ENCODE results near the gene KATNBL1. TPM values are rescaled to one million over a fixed set of nuclear protein-coding genes. Genes with fewer than 3 reads are reported as not detected.

Gene KATNBL1, protein sequence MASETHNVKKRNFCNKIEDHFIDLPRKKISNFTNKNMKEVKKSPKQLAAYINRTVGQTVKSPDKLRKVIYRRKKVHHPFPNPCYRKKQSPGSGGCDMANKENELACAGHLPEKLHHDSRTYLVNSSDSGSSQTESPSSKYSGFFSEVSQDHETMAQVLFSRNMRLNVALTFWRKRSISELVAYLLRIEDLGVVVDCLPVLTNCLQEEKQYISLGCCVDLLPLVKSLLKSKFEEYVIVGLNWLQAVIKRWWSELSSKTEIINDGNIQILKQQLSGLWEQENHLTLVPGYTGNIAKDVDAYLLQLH
- polyA plus RNA-seq: 10 to 100 TPM in 3 of 4 donors, 1 to 10 TPM in 1; 8.6 to 40.3 (median 13.8) TPM
- long read RNA-seq, donor 1: 0 reads
- long read RNA-seq, donor 2, partial matches to known transcripts: 0 of 4 reads
- long read RNA-seq, donor 2, other reads (novel, unspliced or antisense): 0 of 4 reads
- long read RNA-seq, donor 3, partial matches to known transcripts: 0 of 4 reads
- long read RNA-seq, donor 3, other reads (novel, unspliced or antisense): 0 of 4 reads
- long read RNA-seq, donor 4: 0 reads
- long read RNA-seq, donor 5, partial matches to known transcripts: 0 of 1 reads
- long read RNA-seq, donor 5, other reads (novel, unspliced or antisense): 0 of 1 reads
- long read RNA-seq, donor 6, transcript KATNBL1-201 (10 exons, 2,723 nt): major isoform, 6 of 11 reads
- long read RNA-seq, donor 6, partial matches to known transcripts: 0 of 11 reads
- long read RNA-seq, donor 6, other reads (novel, unspliced or antisense): 0 of 11 reads
- long read RNA-seq, donor 7: 0 reads
- long read RNA-seq, donor 8, partial matches to known transcripts: 0 of 6 reads
- long read RNA-seq, donor 8, other reads (novel, unspliced or antisense): 0 of 6 reads
- long read RNA-seq, donor 9, partial matches to known transcripts: 0 of 2 reads
- long read RNA-seq, donor 9, other reads (novel, unspliced or antisense): 0 of 2 reads
- long read RNA-seq, donor 10, transcript KATNBL1-201 (10 exons, 2,723 nt): major isoform, 11 of 18 reads
- long read RNA-seq, donor 10, partial matches to known transcripts: 0 of 18 reads
- long read RNA-seq, donor 10, other reads (novel, unspliced or antisense): 0 of 18 reads

GRCh38 chr15:34209421-34210282 lies at the start of gene KATNBL1:
Gene KATNBL1 (minus strand): TSS chr15:34210096. CDS start chr15:34163676, 46,420 bp downstream.
- no peaks in the 10 kb centered on the region for H3K9me3 ChIP-seq (ENCODE audit: control insufficient read depth in 2 of 2, insufficient read depth in 1 of 2, low read depth in 1 of 2, low read length in 1 of 2)
- FAIRE-seq: no peak

DNA sequence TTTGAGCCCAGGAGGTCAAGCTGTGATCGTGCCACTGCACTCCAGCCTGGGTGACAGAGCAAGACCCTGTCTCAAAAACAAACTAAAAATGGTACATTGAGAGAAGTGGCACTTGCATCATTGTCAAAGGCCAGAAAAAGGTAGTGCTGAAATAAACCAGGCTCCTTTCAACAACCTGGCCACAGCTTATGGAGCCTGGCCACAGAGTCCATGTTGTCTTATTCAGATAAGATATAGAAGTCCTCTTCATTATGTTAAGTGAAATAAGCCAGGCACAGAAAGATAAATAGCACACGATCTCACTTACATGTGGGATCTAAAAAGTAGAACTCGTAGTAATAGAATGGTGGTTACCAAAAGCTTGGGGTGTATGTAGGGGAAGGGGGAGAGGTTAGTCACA lies 49.7 kb upstream of the KATNBL1 start:
- H3K27me3 ChIP-seq (ENCODE audit: control insufficient read depth in 3 of 3, insufficient read depth in 3 of 3, low read length in 3 of 3): no peaks in the 10 kb centered on the region
- 86 to 94% (median 88%) methylated on average over 3 of the region's 3 CpGs for WGBS, 3 donors

More at GRCh38 chr15:34209421-34210282, at the start of gene KATNBL1:
- 0 to 1% (median 1%) methylated on average over 72 to 81 of the region's 81 CpGs for WGBS, 3 donors
- peak; percentile 97 to 99 for DNase-seq
- Histone ChIP-seq H3K4me1 (ENCODE audit: control insufficient read depth in 3 of 3, insufficient read depth in 2 of 3, low read depth in 1 of 3, low read length in 2 of 3) (peaks cover 2 to 6% (median 4%) of the 10 kb centered on the region in 3 donors), H3K36me3 (ENCODE audit: control insufficient read depth in 3 of 3, insufficient read depth in 2 of 3, low read depth in 1 of 3, low read length in 3 of 3) (peaks cover 0 to 6% (median 0%) of the 10 kb centered on the region in 3 donors), H3K27ac (ENCODE audit: low read depth in 1 of 3, low read length in 2 of 3) (peak within 1 kb of the TSS; percentile 85 to 95 (median 91)), H3K27me3 (ENCODE audit: control insufficient read depth in 3 of 3, insufficient read depth in 3 of 3, low read length in 3 of 3) (peaks cover 0 to 6% (median 0%) of the 10 kb centered on the region in 3 donors), H3K4me3 (ENCODE audit: low read depth in 1 of 3, low read length in 3 of 3) (peak within 1 kb of the TSS; percentile 75 to 99 (median 85))

DNA sequence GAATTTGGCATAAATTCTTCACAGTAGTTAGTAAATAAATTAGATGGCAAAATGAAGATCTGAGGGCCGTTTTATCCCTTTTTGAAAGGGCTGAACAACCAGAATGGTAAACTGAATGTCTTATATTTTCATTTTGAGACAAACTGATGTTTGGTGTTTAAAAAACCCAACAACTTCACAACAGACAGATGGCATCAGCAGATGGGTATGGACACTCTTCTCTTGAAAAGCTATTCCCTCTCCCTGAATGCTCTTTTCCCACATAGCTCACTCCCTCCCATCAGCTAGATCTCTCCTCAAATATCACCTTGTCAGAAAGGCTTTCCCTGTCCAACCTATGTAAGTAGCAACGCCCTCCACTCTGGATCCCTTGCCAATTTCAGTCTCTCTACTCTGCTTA lies 48.3 kb upstream of the KATNBL1 start:
- DNase-seq (no peak), FAIRE-seq (no peak)
- no peaks in the 10 kb centered on the region for H3K4me1 ChIP-seq (ENCODE audit: control insufficient read depth in 3 of 3, insufficient read depth in 2 of 3, low read depth in 1 of 3, low read length in 2 of 3)
- WGBS, 3 donors: 93 to 97% (median 95%) methylated on average over 2 of the region's 2 CpGs
- peaks cover 4 to 23% (median 16%) of the 10 kb centered on the region in 3 donors for H3K36me3 ChIP-seq (ENCODE audit: control insufficient read depth in 3 of 3, insufficient read depth in 2 of 3, low read depth in 1 of 3, low read length in 3 of 3)
- H3K4me3 ChIP-seq (ENCODE audit: low read depth in 1 of 3, low read length in 3 of 3): no peak overlapping the region
- no peaks in the 10 kb centered on the region for H3K9me3 ChIP-seq (ENCODE audit: control insufficient read depth in 2 of 2, insufficient read depth in 1 of 2, low read depth in 1 of 2, low read length in 1 of 2)
- H3K27me3 ChIP-seq (ENCODE audit: control insufficient read depth in 3 of 3, insufficient read depth in 3 of 3, low read length in 3 of 3): no peaks in the 10 kb centered on the region
- no peak overlapping the region for H3K27ac ChIP-seq (ENCODE audit: low read depth in 1 of 3, low read length in 2 of 3)

More for the DNA sequence above, 49.7 kb upstream of the KATNBL1 start:
- FAIRE-seq: no peak
- Histone ChIP-seq H3K4me3 (ENCODE audit: low read depth in 1 of 3, low read length in 3 of 3) (no peak overlapping the region), H3K27ac (ENCODE audit: low read depth in 1 of 3, low read length in 2 of 3) (no peak overlapping the region), H3K36me3 (ENCODE audit: control insufficient read depth in 3 of 3, insufficient read depth in 2 of 3, low read depth in 1 of 3, low read length in 3 of 3) (peaks cover 0 to 17% (median 10%) of the 10 kb centered on the region in 3 donors), H3K4me1 (ENCODE audit: control insufficient read depth in 3 of 3, insufficient read depth in 2 of 3, low read depth in 1 of 3, low read length in 2 of 3) (no peaks in the 10 kb centered on the region), H3K9me3 (ENCODE audit: control insufficient read depth in 2 of 2, insufficient read depth in 1 of 2, low read depth in 1 of 2, low read length in 1 of 2) (no peaks in the 10 kb centered on the region)
- DNase-seq: no peak

DNA sequence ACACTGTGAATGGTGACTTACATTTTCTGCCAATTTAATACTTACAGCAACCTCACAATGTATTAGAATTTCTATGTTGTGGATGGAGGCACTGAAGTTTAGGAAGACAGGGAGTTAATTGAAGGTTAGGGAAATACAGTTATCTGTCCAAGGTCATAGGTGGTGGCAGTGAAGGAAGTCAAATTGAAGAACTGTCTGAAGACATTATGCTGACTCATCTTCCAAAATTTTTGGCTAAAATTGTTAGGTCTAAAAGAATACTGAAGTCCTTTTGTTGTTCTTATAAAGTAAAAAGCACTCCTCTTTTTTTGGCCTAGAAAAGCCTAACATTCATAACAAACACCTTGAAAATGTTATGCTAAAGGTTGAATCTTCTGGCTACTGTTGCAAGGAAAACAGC lies 42.6 kb upstream of the KATNBL1 start:
- no peak for DNase-seq
- peaks cover 13 to 31% (median 17%) of the 10 kb centered on the region in 3 donors for H3K36me3 ChIP-seq (ENCODE audit: control insufficient read depth in 3 of 3, insufficient read depth in 2 of 3, low read depth in 1 of 3, low read length in 3 of 3)

GRCh38 chr15:34248190-34248589 lies 38.3 kb upstream of the KATNBL1 start:
- DNase-seq (no peak), FAIRE-seq (no peak)
- Histone ChIP-seq H3K4me3 (ENCODE audit: low read depth in 1 of 3, low read length in 3 of 3) (no peak overlapping the region), H3K4me1 (ENCODE audit: control insufficient read depth in 3 of 3, insufficient read depth in 2 of 3, low read depth in 1 of 3, low read length in 2 of 3) (no peaks in the 10 kb centered on the region), H3K9me3 (ENCODE audit: control insufficient read depth in 2 of 2, insufficient read depth in 1 of 2, low read depth in 1 of 2, low read length in 1 of 2) (no peaks in the 10 kb centered on the region), H3K36me3 (ENCODE audit: control insufficient read depth in 3 of 3, insufficient read depth in 2 of 3, low read depth in 1 of 3, low read length in 3 of 3) (peaks cover 9 to 27% (median 11%) of the 10 kb centered on the region in 3 donors), H3K27ac (ENCODE audit: low read depth in 1 of 3, low read length in 2 of 3) (no peak overlapping the region), H3K27me3 (ENCODE audit: control insufficient read depth in 3 of 3, insufficient read depth in 3 of 3, low read length in 3 of 3) (no peaks in the 10 kb centered on the region)
- 97% methylated on average over 1 of the region's 1 CpG for WGBS, 3 donors

More for the DNA sequence above, 42.6 kb upstream of the KATNBL1 start:
- H3K9me3 ChIP-seq (ENCODE audit: control insufficient read depth in 2 of 2, insufficient read depth in 1 of 2, low read depth in 1 of 2, low read length in 1 of 2): no peaks in the 10 kb centered on the region
- no peaks in the 10 kb centered on the region for H3K4me1 ChIP-seq (ENCODE audit: control insufficient read depth in 3 of 3, insufficient read depth in 2 of 3, low read depth in 1 of 3, low read length in 2 of 3)
- H3K4me3 ChIP-seq (ENCODE audit: low read depth in 1 of 3, low read length in 3 of 3): no peak overlapping the region
- no peak overlapping the region for H3K27ac ChIP-seq (ENCODE audit: low read depth in 1 of 3, low read length in 2 of 3)
- H3K27me3 ChIP-seq (ENCODE audit: control insufficient read depth in 3 of 3, insufficient read depth in 3 of 3, low read length in 3 of 3): no peaks in the 10 kb centered on the region
- FAIRE-seq: no peak

- DNase-seq: no peak
- Histone ChIP-seq H3K36me3 (ENCODE audit: control insufficient read depth in 3 of 3, insufficient read depth in 2 of 3, low read depth in 1 of 3, low read length in 3 of 3) (peaks cover 9 to 21% (median 11%) of the 10 kb centered on the region in 3 donors), H3K27me3 (ENCODE audit: control insufficient read depth in 3 of 3, insufficient read depth in 3 of 3, low read length in 3 of 3) (no peaks in the 10 kb centered on the region), H3K27ac (ENCODE audit: low read depth in 1 of 3, low read length in 2 of 3) (no peak overlapping the region), H3K9me3 (ENCODE audit: control insufficient read depth in 2 of 2, insufficient read depth in 1 of 2, low read depth in 1 of 2, low read length in 1 of 2) (no peaks in the 10 kb centered on the region), H3K4me1 (ENCODE audit: control insufficient read depth in 3 of 3, insufficient read depth in 2 of 3, low read depth in 1 of 3, low read length in 2 of 3) (no peaks in the 10 kb centered on the region), H3K4me3 (ENCODE audit: low read depth in 1 of 3, low read length in 3 of 3) (no peak overlapping the region)
- no peak for FAIRE-seq
- 83 to 84% (median 83%) methylated on average over 9 of the region's 9 CpGs for WGBS, 3 donors
Observed at GRCh38 chr15:34246276-34246976, 36.5 kb upstream of the KATNBL1 start.

DNA sequence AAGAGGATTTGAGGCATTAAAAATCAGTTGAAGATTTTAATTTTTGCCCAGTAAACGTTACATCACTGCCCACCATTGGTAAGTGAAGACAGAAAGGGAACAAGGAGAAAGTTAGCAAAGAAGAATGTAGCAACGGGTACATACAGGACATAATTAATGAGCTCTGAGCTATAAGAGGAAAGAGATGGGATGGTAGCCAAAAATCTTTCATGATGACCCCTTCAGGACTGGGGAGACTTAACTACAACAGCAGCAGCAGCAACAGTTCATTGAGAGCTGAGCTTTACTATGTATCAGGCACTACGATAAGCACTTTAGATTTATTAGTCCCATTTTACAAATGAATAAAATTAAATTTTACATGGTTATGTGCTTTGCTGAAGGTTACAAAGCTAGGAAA lies 33.3 kb upstream of the KATNBL1 start:
- H3K4me1 ChIP-seq (ENCODE audit: control insufficient read depth in 3 of 3, insufficient read depth in 2 of 3, low read depth in 1 of 3, low read length in 2 of 3): no peaks in the 10 kb centered on the region
- H3K27me3 ChIP-seq (ENCODE audit: control insufficient read depth in 3 of 3, insufficient read depth in 3 of 3, low read length in 3 of 3): no peaks in the 10 kb centered on the region
- DNase-seq: no peak
- 75 to 82% (median 82%) methylated on average over 3 of the region's 3 CpGs for WGBS, 3 donors
- FAIRE-seq: no peak
- no peaks in the 10 kb centered on the region for H3K9me3 ChIP-seq (ENCODE audit: control insufficient read depth in 2 of 2, insufficient read depth in 1 of 2, low read depth in 1 of 2, low read length in 1 of 2)
- H3K27ac ChIP-seq (ENCODE audit: low read depth in 1 of 3, low read length in 2 of 3): no peak overlapping the region
- peaks cover 5 to 15% (median 9%) of the 10 kb centered on the region in 3 donors for H3K36me3 ChIP-seq (ENCODE audit: control insufficient read depth in 3 of 3, insufficient read depth in 2 of 3, low read depth in 1 of 3, low read length in 3 of 3)
- H3K4me3 ChIP-seq (ENCODE audit: low read depth in 1 of 3, low read length in 3 of 3): no peak overlapping the region
